ENCODE measurements around the gene AUH.

GRCh38 chr9:91186632-91187108 is 175.0 kb downstream of the AUH start:
- TF ChIP-seq CTCF (conservative IDR thresholded peaks at IDR 0.05 in 1 of 2, IDR thresholded peaks at IDR 0.05 in 1 of 2; ENCODE audit: low read depth in 1 of 2, low read length in 2 of 2), result no peak
- TF ChIP-seq EZH2 (IDR thresholded peaks at IDR 0.05; ENCODE audit: low read length, missing control alignments), result no peak

Data from fibroblast of lung (primary cell).